HepG2 (cell line): ENCODE results near the gene CTDSP1. TPM values are rescaled to one million over a fixed set of nuclear protein-coding genes. Genes with fewer than 3 reads are reported as not detected.

Experiments used
- ETV5 ChIP-seq: IDR thresholded peaks from 2 replicates; pipeline ENCODE4 v1.6.1; 2018; ENCODE audit warnings: missing biosample characterization, missing genetic modification reagents, inconsistent platforms, borderline replicate concordance
- FOXO1 ChIP-seq: sonication (generic); formaldehyde crosslinking; IDR thresholded peaks from 2 replicates; pipeline ENCODE4 v1.4.0; 2020; ENCODE audit warnings: missing genetic modification reagents
- HOXD1 ChIP-seq: sonication (generic); formaldehyde crosslinking; IDR thresholded peaks from 2 replicates; pipeline ENCODE4 v1.5.0; 2020; ENCODE audit warnings: missing genetic modification reagents
- ZNF451 ChIP-seq: sonication (generic); formaldehyde crosslinking; IDR thresholded peaks from 2 replicates; pipeline ENCODE4 v1.5.0; 2020; ENCODE audit warnings: mild to moderate bottlenecking, missing genetic modification reagents
- polyA plus RNA-seq, 8 experiments: library from polyadenylated mRNA; depleted of rRNA in 3 of 8; stranded (reverse) in 7 of 8; unstranded in 1 of 8; fragments of >200 nt; fragmentation: Illumina TruSeq in 4 of 8; extraction: Trizol in 4 of 8; gene quantifications; 2 replicates each; pipeline versions ENCODE4 v1.2.1 to v1.2.3, GENCODE V29; 2011 to 2016; ENCODE audit warnings: low read depth in 4 of 8, missing spikeins in 1 of 8, mixed read lengths in 1 of 8; ENCODE audit not compliant: insufficient read depth in 1 of 8
- total RNA-seq, 5 experiments: library from RNA; depleted of rRNA; stranded (reverse); fragments of >200 nt; fragmentation: Illumina TruSeq; extraction: Trizol; gene quantifications; 2 replicates each; pipeline ENCODE4 v1.2.3, GENCODE V29; 2016; ENCODE audit warnings: low read depth in 1 of 5
- TF ChIP-seq, protein P1 (sequence below): sonication (generic); formaldehyde crosslinking; IDR thresholded peaks from 2 replicates; pipeline ENCODE4 v1.4.0; 2020; ENCODE audit warnings: missing genetic modification reagents
- TF ChIP-seq, protein P2 (sequence below): sonication (generic); formaldehyde crosslinking; IDR thresholded peaks from 2 replicates; pipeline ENCODE4; 2020; ENCODE audit warnings: missing genetic modification reagents, mild to moderate bottlenecking, borderline replicate concordance
- TF ChIP-seq, protein P3 (sequence below): sonication (generic); formaldehyde crosslinking; IDR thresholded peaks from 2 replicates; pipeline ENCODE4 v1.4.0; 2020; ENCODE audit warnings: missing genetic modification reagents; ENCODE audit errors: not compliant biosample characterization
- TF ChIP-seq, protein P4 (sequence below): sonication (generic); formaldehyde crosslinking; IDR thresholded peaks from 2 replicates; pipeline ENCODE4 v1.4.0; 2020; ENCODE audit warnings: mild to moderate bottlenecking, missing genetic modification reagents
- TF ChIP-seq, protein P5 (sequence below): sonication (generic); formaldehyde crosslinking; IDR thresholded peaks from 2 replicates; pipeline ENCODE4 v1.4.0; 2020; ENCODE audit warnings: missing genetic modification reagents, borderline replicate concordance

CTDSP1 gene
- total and polyA plus RNA-seq, 2 of the 13 experiments (the other 11 are each of a cell fraction or from before 2014, with no cell fraction given), result 91.0 to 268 TPM

DNA sequence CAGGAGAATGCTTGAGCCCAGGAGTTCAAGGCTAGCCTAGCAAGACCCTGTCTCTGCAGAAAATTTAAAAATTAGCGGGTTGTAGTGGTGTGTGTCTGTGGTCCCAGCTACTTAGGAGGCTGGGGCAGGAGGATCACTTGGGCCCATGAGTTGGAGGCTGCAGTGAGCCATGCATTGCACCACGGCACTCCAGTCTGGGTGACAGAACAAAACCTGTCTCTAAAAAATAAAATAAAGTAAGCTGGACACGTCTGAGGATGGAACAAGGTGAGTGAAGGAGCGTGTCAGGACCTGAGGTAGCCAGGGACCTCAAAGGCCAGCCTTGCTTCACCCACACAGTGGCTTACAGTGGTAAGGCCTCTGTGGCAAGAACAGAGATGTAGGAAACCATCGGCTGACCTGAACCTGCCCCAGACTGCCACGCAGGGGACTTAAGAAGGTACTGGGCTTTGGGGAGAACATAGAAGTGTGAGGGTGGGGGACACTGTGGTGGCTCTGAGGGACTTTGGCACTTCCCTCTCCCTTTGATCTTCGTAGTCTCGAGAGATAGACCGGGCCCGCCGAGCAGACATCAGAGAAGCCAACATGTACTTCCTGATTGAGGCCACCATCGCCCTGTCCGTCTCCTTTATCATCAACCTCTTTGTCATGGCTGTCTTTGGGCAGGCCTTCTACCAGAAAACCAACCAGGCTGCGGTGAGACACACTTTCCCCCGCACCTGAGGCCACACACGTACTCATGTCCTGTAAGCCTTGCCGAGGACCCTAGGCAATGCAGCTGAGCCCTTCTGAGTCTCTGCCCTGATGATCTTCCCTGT, 10.1 kb upstream of the CTDSP1 start (continued):
- TF ChIP-seq, protein P1, sequence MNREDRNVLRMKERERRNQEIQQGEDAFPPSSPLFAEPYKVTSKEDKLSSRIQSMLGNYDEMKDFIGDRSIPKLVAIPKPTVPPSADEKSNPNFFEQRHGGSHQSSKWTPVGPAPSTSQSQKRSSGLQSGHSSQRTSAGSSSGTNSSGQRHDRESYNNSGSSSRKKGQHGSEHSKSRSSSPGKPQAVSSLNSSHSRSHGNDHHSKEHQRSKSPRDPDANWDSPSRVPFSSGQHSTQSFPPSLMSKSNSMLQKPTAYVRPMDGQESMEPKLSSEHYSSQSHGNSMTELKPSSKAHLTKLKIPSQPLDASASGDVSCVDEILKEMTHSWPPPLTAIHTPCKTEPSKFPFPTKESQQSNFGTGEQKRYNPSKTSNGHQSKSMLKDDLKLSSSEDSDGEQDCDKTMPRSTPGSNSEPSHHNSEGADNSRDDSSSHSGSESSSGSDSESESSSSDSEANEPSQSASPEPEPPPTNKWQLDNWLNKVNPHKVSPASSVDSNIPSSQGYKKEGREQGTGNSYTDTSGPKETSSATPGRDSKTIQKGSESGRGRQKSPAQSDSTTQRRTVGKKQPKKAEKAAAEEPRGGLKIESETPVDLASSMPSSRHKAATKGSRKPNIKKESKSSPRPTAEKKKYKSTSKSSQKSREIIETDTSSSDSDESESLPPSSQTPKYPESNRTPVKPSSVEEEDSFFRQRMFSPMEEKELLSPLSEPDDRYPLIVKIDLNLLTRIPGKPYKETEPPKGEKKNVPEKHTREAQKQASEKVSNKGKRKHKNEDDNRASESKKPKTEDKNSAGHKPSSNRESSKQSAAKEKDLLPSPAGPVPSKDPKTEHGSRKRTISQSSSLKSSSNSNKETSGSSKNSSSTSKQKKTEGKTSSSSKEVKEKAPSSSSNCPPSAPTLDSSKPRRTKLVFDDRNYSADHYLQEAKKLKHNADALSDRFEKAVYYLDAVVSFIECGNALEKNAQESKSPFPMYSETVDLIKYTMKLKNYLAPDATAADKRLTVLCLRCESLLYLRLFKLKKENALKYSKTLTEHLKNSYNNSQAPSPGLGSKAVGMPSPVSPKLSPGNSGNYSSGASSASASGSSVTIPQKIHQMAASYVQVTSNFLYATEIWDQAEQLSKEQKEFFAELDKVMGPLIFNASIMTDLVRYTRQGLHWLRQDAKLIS (CRISPR knock-in tag), result no peak
- TF ChIP-seq ETV5 (CRISPR knock-in tag) (peak; percentile 78), ZNF451 (CRISPR knock-in tag) (no peak), HOXD1 (no peak), FOXO1 (CRISPR knock-in tag) (no peak; the same call in 1 of the 2 replicates)
- TF ChIP-seq, protein P2, sequence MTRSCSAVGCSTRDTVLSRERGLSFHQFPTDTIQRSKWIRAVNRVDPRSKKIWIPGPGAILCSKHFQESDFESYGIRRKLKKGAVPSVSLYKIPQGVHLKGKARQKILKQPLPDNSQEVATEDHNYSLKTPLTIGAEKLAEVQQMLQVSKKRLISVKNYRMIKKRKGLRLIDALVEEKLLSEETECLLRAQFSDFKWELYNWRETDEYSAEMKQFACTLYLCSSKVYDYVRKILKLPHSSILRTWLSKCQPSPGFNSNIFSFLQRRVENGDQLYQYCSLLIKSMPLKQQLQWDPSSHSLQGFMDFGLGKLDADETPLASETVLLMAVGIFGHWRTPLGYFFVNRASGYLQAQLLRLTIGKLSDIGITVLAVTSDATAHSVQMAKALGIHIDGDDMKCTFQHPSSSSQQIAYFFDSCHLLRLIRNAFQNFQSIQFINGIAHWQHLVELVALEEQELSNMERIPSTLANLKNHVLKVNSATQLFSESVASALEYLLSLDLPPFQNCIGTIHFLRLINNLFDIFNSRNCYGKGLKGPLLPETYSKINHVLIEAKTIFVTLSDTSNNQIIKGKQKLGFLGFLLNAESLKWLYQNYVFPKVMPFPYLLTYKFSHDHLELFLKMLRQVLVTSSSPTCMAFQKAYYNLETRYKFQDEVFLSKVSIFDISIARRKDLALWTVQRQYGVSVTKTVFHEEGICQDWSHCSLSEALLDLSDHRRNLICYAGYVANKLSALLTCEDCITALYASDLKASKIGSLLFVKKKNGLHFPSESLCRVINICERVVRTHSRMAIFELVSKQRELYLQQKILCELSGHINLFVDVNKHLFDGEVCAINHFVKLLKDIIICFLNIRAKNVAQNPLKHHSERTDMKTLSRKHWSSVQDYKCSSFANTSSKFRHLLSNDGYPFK (CRISPR knock-in tag), result no peak; the same call in 1 of the 2 replicates
- TF ChIP-seq, protein P3, sequence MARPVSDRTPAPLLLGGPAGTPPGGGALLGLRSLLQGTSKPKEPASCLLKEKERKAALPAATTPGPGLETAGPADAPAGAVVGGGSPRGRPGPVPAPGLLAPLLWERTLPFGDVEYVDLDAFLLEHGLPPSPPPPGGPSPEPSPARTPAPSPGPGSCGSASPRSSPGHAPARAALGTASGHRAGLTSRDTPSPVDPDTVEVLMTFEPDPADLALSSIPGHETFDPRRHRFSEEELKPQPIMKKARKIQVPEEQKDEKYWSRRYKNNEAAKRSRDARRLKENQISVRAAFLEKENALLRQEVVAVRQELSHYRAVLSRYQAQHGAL (CRISPR knock-in tag), result no peak
- TF ChIP-seq, protein P4, sequence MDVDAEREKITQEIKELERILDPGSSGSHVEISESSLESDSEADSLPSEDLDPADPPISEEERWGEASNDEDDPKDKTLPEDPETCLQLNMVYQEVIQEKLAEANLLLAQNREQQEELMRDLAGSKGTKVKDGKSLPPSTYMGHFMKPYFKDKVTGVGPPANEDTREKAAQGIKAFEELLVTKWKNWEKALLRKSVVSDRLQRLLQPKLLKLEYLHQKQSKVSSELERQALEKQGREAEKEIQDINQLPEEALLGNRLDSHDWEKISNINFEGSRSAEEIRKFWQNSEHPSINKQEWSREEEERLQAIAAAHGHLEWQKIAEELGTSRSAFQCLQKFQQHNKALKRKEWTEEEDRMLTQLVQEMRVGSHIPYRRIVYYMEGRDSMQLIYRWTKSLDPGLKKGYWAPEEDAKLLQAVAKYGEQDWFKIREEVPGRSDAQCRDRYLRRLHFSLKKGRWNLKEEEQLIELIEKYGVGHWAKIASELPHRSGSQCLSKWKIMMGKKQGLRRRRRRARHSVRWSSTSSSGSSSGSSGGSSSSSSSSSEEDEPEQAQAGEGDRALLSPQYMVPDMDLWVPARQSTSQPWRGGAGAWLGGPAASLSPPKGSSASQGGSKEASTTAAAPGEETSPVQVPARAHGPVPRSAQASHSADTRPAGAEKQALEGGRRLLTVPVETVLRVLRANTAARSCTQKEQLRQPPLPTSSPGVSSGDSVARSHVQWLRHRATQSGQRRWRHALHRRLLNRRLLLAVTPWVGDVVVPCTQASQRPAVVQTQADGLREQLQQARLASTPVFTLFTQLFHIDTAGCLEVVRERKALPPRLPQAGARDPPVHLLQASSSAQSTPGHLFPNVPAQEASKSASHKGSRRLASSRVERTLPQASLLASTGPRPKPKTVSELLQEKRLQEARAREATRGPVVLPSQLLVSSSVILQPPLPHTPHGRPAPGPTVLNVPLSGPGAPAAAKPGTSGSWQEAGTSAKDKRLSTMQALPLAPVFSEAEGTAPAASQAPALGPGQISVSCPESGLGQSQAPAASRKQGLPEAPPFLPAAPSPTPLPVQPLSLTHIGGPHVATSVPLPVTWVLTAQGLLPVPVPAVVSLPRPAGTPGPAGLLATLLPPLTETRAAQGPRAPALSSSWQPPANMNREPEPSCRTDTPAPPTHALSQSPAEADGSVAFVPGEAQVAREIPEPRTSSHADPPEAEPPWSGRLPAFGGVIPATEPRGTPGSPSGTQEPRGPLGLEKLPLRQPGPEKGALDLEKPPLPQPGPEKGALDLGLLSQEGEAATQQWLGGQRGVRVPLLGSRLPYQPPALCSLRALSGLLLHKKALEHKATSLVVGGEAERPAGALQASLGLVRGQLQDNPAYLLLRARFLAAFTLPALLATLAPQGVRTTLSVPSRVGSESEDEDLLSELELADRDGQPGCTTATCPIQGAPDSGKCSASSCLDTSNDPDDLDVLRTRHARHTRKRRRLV (CRISPR knock-in tag), result no peak
- TF ChIP-seq, protein P5, sequence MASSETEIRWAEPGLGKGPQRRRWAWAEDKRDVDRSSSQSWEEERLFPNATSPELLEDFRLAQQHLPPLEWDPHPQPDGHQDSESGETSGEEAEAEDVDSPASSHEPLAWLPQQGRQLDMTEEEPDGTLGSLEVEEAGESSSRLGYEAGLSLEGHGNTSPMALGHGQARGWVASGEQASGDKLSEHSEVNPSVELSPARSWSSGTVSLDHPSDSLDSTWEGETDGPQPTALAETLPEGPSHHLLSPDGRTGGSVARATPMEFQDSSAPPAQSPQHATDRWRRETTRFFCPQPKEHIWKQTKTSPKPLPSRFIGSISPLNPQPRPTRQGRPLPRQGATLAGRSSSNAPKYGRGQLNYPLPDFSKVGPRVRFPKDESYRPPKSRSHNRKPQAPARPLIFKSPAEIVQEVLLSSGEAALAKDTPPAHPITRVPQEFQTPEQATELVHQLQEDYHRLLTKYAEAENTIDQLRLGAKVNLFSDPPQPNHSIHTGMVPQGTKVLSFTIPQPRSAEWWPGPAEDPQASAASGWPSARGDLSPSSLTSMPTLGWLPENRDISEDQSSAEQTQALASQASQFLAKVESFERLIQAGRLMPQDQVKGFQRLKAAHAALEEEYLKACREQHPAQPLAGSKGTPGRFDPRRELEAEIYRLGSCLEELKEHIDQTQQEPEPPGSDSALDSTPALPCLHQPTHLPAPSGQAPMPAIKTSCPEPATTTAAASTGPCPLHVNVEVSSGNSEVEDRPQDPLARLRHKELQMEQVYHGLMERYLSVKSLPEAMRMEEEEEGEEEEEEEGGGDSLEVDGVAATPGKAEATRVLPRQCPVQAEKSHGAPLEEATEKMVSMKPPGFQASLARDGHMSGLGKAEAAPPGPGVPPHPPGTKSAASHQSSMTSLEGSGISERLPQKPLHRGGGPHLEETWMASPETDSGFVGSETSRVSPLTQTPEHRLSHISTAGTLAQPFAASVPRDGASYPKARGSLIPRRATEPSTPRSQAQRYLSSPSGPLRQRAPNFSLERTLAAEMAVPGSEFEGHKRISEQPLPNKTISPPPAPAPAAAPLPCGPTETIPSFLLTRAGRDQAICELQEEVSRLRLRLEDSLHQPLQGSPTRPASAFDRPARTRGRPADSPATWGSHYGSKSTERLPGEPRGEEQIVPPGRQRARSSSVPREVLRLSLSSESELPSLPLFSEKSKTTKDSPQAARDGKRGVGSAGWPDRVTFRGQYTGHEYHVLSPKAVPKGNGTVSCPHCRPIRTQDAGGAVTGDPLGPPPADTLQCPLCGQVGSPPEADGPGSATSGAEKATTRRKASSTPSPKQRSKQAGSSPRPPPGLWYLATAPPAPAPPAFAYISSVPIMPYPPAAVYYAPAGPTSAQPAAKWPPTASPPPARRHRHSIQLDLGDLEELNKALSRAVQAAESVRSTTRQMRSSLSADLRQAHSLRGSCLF (CRISPR knock-in tag), result no peak
